Lung (tissue), 12 donors: Measurements from ENCODE around the gene TMCC3. TPM values are rescaled to one million over a fixed set of nuclear protein-coding genes. Genes with fewer than 3 reads are reported as not detected.
"Not testable (repeated sequence)": the region's sequence is repeated elsewhere in the genome, so short reads cannot be mapped to it uniquely, and the experiment has no call there.

Experiments
- ATAC-seq: fragments of 200-7000 bp; cut with Tn5 transposase; one replicate; pipeline ENCODE4 v1.9.1; 2020; ENCODE audit warnings: moderate number of reproducible peaks; ENCODE audit not compliant: insufficient read depth, low FRiP score
- DNase-seq, 3 donors: peaks; one replicate each; pipeline ENCODE4 v3.0.0-alpha.2; 2013 to 2017
- H3K27ac ChIP-seq, 2 donors: one replicate each; pipeline ENCODE4 v1.5.1; 2013; ENCODE audit warnings: mild to moderate bottlenecking in 2 of 2, moderate library complexity in 2 of 2, control low read depth in 1 of 2, inconsistent platforms in 1 of 2, low read depth in 1 of 2, low read length in 1 of 2
- H3K27me3 ChIP-seq, 3 donors: one replicate each; pipeline ENCODE4 v1.5.1; 2013; ENCODE audit warnings: low read length in 2 of 3; ENCODE audit not compliant: control insufficient read depth in 3 of 3, insufficient read depth in 3 of 3
- H3K36me3 ChIP-seq, 4 donors: one replicate each; pipeline ENCODE4 v1.5.1; 2013; ENCODE audit warnings: low read length in 4 of 4, mild to moderate bottlenecking in 1 of 4, moderate library complexity in 1 of 4; ENCODE audit not compliant: control insufficient read depth in 4 of 4, insufficient read depth in 4 of 4
- H3K4me1 ChIP-seq, 5 donors: one replicate each; pipeline ENCODE4 v1.5.1; 2013; ENCODE audit warnings: low read length in 5 of 5, mild to moderate bottlenecking in 2 of 5, moderate library complexity in 1 of 5; ENCODE audit not compliant: control insufficient read depth in 5 of 5, insufficient read depth in 5 of 5
- H3K4me3 ChIP-seq: one replicate; pipeline ENCODE4 v1.5.1; 2013; ENCODE audit warnings: mild to moderate bottlenecking, control low read depth, moderate library complexity
- H3K9ac ChIP-seq, 2 donors: one replicate each; pipeline ENCODE4 v1.5.1; 2013; ENCODE audit warnings: low read length in 2 of 2, control low read depth in 1 of 2; ENCODE audit not compliant: insufficient read depth in 1 of 2
- H3K9me3 ChIP-seq, 4 donors: one replicate each; pipeline ENCODE4 v1.5.1; 2013; ENCODE audit warnings: low read length in 3 of 4, mild to moderate bottlenecking in 1 of 4, moderate library complexity in 1 of 4; ENCODE audit not compliant: control insufficient read depth in 4 of 4, insufficient read depth in 3 of 4
- WGBS, 2 donors: extraction: QIAGEN DNeasy Blood & Tissue Kit; methylation state at CpG; one replicate each; pipeline ENCODE4 v1.1.7; 2013; 5-methylcytosine and 5-hydroxymethylcytosine counted together
- polyA plus RNA-seq, 2 donors: library from polyadenylated mRNA; stranded (reverse); fragments of 200-250 nt; gene quantifications; one replicate each; pipeline ENCODE4 v1.2.1, GENCODE V29; 2013
- total RNA-seq, 2 donors: library from RNA; depleted of rRNA in 1 of 2; stranded (reverse); fragments of >200 nt in 1 of 2; gene quantifications; one replicate each; pipeline ENCODE4 v1.2.1, GENCODE V29; 2014 to 2021
- TF ChIP-seq, protein P1 (sequence below): IDR thresholded peaks from 2 replicates; pipeline ENCODE4 v1.5.1; 2012; ENCODE audit warnings: mild to moderate bottlenecking; ENCODE audit errors: control extremely low read depth, extremely low read depth
- donor health status: control.
- donor health status: control.
- donor health status: Bipolar disorder and iron deficiency.
- donor health status: healthy.
- donor health status: DM: yes; HTN: yes; CAD: no.

TMCC3 gene
- total and polyA plus RNA-seq, 4 donors, result 1.7 to 17.8 (median 7.6) TPM

DNA sequence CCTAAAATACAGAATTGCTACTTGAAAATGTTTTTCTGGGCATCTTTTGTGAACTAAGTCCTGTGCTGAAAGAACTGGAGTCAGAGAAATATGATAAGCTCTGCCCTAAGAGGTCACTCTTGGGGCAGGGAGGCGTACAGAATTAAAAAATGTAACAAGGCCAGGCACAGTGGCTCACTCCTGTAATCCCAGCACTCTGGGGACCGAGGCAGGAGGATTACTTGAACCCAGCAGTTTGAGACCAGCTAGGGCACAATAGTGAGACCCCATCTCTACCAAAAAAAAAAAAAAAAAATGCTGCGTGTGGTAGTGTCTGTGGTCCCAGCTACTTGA, 46.0 kb downstream of the TMCC3 start:
- no peak overlapping the region for H3K9ac ChIP-seq
- TF ChIP-seq, protein P1, sequence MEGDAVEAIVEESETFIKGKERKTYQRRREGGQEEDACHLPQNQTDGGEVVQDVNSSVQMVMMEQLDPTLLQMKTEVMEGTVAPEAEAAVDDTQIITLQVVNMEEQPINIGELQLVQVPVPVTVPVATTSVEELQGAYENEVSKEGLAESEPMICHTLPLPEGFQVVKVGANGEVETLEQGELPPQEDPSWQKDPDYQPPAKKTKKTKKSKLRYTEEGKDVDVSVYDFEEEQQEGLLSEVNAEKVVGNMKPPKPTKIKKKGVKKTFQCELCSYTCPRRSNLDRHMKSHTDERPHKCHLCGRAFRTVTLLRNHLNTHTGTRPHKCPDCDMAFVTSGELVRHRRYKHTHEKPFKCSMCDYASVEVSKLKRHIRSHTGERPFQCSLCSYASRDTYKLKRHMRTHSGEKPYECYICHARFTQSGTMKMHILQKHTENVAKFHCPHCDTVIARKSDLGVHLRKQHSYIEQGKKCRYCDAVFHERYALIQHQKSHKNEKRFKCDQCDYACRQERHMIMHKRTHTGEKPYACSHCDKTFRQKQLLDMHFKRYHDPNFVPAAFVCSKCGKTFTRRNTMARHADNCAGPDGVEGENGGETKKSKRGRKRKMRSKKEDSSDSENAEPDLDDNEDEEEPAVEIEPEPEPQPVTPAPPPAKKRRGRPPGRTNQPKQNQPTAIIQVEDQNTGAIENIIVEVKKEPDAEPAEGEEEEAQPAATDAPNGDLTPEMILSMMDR, result no peak
- H3K4me3 ChIP-seq, result no peak overlapping the region
- no peak overlapping the region for H3K27ac ChIP-seq
- no peaks in the 10 kb centered on the region for H3K4me1 ChIP-seq
- no peaks in the 10 kb centered on the region for H3K27me3 ChIP-seq
- 71 to 76% methylated on average over 3 of the region's 3 CpGs for WGBS, 2 donors
- H3K36me3 ChIP-seq, result no peaks in the 10 kb centered on the region
- H3K9me3 ChIP-seq, result peaks cover 0 to 7% (median 0%) of the 10 kb centered on the region in 4 donors
- no peak for DNase-seq
- no peak for ATAC-seq

GRCh38 chr12:94603434-94604365, 46.7 kb downstream of the TMCC3 start:
- H3K4me1 ChIP-seq, result no peaks in the 10 kb centered on the region
- ATAC-seq (no peak), DNase-seq (no peak)
- H3K36me3 ChIP-seq, result no peaks in the 10 kb centered on the region
- H3K27me3 ChIP-seq, result no peaks in the 10 kb centered on the region
- TF ChIP-seq, protein P1, result no peak
- peaks cover 0 to 7% (median 0%) of the 10 kb centered on the region in 4 donors for H3K9me3 ChIP-seq
- 67 to 70% methylated on average over 7 of the region's 7 CpGs for WGBS, 2 donors
- H3K27ac ChIP-seq, result no peak overlapping the region
- no peak overlapping the region for H3K4me3 ChIP-seq
- no peak overlapping the region for H3K9ac ChIP-seq

DNA sequence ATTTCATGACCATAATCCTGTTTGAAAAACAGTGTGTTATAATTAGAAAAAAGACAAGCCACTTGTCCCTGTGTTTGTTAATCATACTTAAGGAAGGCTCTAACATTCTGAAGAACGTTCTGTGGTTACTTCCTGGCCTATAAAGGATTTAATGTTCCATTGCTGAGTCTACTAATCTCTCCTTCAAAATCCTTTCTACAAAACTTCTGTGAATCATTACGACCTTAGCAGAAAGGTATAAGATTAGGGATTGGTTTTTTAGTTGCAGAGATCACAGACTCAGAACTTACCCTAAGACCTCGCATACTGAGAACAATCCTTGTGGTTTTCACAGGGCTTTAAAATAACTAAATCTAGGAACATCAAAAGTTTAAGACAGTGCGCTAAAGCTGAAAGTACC, 48.3 kb downstream of the TMCC3 start:
- no peak for DNase-seq
- TF ChIP-seq, protein P1, result no peak
- H3K27ac ChIP-seq, result no peak overlapping the region
- ATAC-seq, result no peak
- H3K36me3 ChIP-seq, result no peaks in the 10 kb centered on the region
- H3K27me3 ChIP-seq, result no peaks in the 10 kb centered on the region
- H3K4me3 ChIP-seq, result no peak overlapping the region
- peaks cover 0 to 6% (median 0%) of the 10 kb centered on the region in 4 donors for H3K9me3 ChIP-seq
- no peaks in the 10 kb centered on the region for H3K4me1 ChIP-seq
- 66 to 76% methylated on average over 4 of the region's 4 CpGs for WGBS, 2 donors
- no peak overlapping the region for H3K9ac ChIP-seq

GRCh38 chr12:94601307-94601706, 49.0 kb downstream of the TMCC3 start:
- 85 to 97% methylated on average over 5 of the region's 5 CpGs for WGBS, 2 donors
- H3K4me3 ChIP-seq, H3K9me3 ChIP-seq: not testable (repeated sequence)

More at GRCh38 chr12:94601307-94601706, 49.0 kb downstream of the TMCC3 start:
- not testable (repeated sequence) for H3K9ac ChIP-seq, H3K27me3 ChIP-seq, DNase-seq, ATAC-seq, H3K36me3 ChIP-seq, H3K27ac ChIP-seq, H3K4me1 ChIP-seq
